ENCODE data around the gene ATP6V0E2. TPM values are rescaled to one million over a fixed set of nuclear protein-coding genes. Genes with fewer than 3 reads are reported as not detected.

The ATP6V0E2 gene
- total and polyA plus RNA-seq, 4 donors, result 8.6 to 34.8 (median 24.5) TPM

- Histone ChIP-seq H3K4me1 (ENCODE audit: control insufficient read depth in 5 of 5, insufficient read depth in 5 of 5, low read length in 5 of 5) (peaks cover 0 to 16% (median 0%) of the 10 kb centered on the region in 5 donors), H3K27me3 (ENCODE audit: control insufficient read depth in 3 of 3, insufficient read depth in 3 of 3, low read length in 2 of 3) (no peaks in the 10 kb centered on the region), H3K27ac (ENCODE audit: low read depth in 1 of 2, low read length in 1 of 2) (no peak overlapping the region), H3K9ac (ENCODE audit: insufficient read depth in 1 of 2, low read length in 2 of 2) (no peak overlapping the region), H3K9me3 (ENCODE audit: control insufficient read depth in 4 of 4, insufficient read depth in 3 of 4, low read length in 3 of 4) (no peaks in the 10 kb centered on the region), H3K4me3 (no peak overlapping the region), H3K36me3 (ENCODE audit: control insufficient read depth in 4 of 4, insufficient read depth in 4 of 4, low read length in 4 of 4) (peaks cover 0 to 5% (median 0%) of the 10 kb centered on the region in 4 donors)
- ATAC-seq (ENCODE audit: insufficient read depth, low FRiP score), result no peak
- no peak for DNase-seq
- WGBS, 2 donors, result 81 to 87% methylated on average over 8 of the region's 8 CpGs
- TF ChIP-seq CTCF (IDR thresholded peaks at IDR 0.05; ENCODE audit: control extremely low read depth, extremely low read depth), result no peak
Observed at GRCh38 chr7:149874644-149875028, 867 bp downstream of the ATP6V0E2 start.

DNA sequence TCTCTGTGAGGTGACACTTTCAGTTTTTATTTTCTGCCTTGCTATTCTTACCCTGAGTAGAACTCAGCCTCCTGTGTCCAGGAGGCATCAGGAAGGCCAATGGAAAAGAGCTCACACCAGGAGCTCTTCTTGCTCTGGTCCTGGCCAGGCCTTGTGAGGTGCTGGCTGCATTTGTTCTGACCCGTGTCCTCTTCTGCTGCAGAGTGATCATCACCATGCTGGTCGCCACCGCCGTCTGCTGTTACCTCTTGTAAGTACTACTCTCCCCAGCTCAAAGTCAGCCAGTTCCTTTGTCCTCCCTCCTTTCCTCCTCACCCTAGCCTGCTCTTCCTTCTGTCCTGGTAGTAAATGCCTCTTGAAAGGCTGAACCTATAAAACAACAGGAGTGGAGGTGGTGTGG, 1.6 kb downstream of the ATP6V0E2 start:
- DNase-seq, result no peak
- no peaks in the 10 kb centered on the region for H3K9me3 ChIP-seq (ENCODE audit: control insufficient read depth in 4 of 4, insufficient read depth in 3 of 4, low read length in 3 of 4)
- H3K36me3 ChIP-seq (ENCODE audit: control insufficient read depth in 4 of 4, insufficient read depth in 4 of 4, low read length in 4 of 4), result peaks cover 0 to 7% (median 0%) of the 10 kb centered on the region in 4 donors
- H3K9ac ChIP-seq (ENCODE audit: insufficient read depth in 1 of 2, low read length in 2 of 2), result no peak overlapping the region
- H3K4me3 ChIP-seq, result no peak overlapping the region
- TF ChIP-seq CTCF (IDR thresholded peaks at IDR 0.05; ENCODE audit: control extremely low read depth, extremely low read depth), result no peak
- no peaks in the 10 kb centered on the region for H3K27me3 ChIP-seq (ENCODE audit: control insufficient read depth in 3 of 3, insufficient read depth in 3 of 3, low read length in 2 of 3)
- no peak for ATAC-seq (ENCODE audit: insufficient read depth, low FRiP score)
- H3K27ac ChIP-seq (ENCODE audit: low read depth in 1 of 2, low read length in 1 of 2), result no peak overlapping the region
- WGBS, 2 donors, result 97 to 99% methylated on average over 4 of the region's 4 CpGs
- peaks cover 0 to 16% (median 0%) of the 10 kb centered on the region in 5 donors for H3K4me1 ChIP-seq (ENCODE audit: control insufficient read depth in 5 of 5, insufficient read depth in 5 of 5, low read length in 5 of 5)

DNA sequence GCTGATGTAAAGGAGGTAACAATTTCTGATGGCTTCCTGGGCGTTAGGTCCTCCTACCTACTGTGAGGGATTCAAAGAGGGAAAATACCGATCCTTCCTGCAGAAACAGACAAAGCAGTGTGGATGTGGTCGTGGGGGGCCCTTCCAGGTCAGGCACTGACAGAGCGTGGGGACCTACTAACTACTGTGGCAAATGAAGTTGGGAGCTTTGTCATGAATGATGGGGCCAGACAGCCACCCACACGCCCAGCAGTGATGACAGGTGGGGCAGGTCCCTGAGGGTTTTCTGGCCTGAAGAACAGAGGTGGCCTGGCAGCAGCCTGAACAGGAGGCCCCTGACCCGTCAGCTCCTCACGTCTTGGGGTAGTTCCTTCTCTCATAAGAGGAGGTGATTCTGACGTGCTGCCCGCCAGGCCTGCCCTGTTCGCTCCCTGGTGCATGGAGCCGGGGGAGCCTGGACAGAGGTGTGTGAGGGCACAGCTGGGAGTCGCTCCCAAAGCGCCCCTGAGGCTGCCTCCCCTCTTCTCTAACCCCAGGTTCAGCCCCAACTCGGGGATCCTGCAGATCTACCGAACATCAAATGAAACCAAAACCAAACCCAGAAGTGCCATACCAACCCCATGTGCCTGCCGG, 4.2 kb downstream of the ATP6V0E2 start:
- TF ChIP-seq CTCF (IDR thresholded peaks at IDR 0.05; ENCODE audit: control extremely low read depth, extremely low read depth), result no peak
- DNase-seq (no peak), ATAC-seq (ENCODE audit: insufficient read depth, low FRiP score) (no peak)
- Histone ChIP-seq H3K9ac (ENCODE audit: insufficient read depth in 1 of 2, low read length in 2 of 2) (no peak overlapping the region), H3K36me3 (ENCODE audit: control insufficient read depth in 4 of 4, insufficient read depth in 4 of 4, low read length in 4 of 4) (peaks cover 0 to 7% (median 0%) of the 10 kb centered on the region in 4 donors), H3K27ac (ENCODE audit: low read depth in 1 of 2, low read length in 1 of 2) (no peak overlapping the region), H3K4me3 (no peak overlapping the region), H3K4me1 (ENCODE audit: control insufficient read depth in 5 of 5, insufficient read depth in 5 of 5, low read length in 5 of 5) (peaks cover 0 to 16% (median 8%) of the 10 kb centered on the region in 5 donors), H3K27me3 (ENCODE audit: control insufficient read depth in 3 of 3, insufficient read depth in 3 of 3, low read length in 2 of 3) (no peaks in the 10 kb centered on the region), H3K9me3 (ENCODE audit: control insufficient read depth in 4 of 4, insufficient read depth in 3 of 4, low read length in 3 of 4) (no peaks in the 10 kb centered on the region)
- 89 to 93% methylated on average over 15 to 16 of the region's 16 CpGs for WGBS, 2 donors

GRCh38 chr7:149878523-149878921, 4.8 kb downstream of the ATP6V0E2 start:
- no peak overlapping the region for H3K9ac ChIP-seq (ENCODE audit: insufficient read depth in 1 of 2, low read length in 2 of 2)
- no peak overlapping the region for H3K27ac ChIP-seq (ENCODE audit: low read depth in 1 of 2, low read length in 1 of 2)
- DNase-seq (no peak), ATAC-seq (ENCODE audit: insufficient read depth, low FRiP score) (no peak)
- no peak for TF ChIP-seq CTCF (IDR thresholded peaks at IDR 0.05; ENCODE audit: control extremely low read depth, extremely low read depth)
- no peak overlapping the region for H3K4me3 ChIP-seq
- no peaks in the 10 kb centered on the region for H3K9me3 ChIP-seq (ENCODE audit: control insufficient read depth in 4 of 4, insufficient read depth in 3 of 4, low read length in 3 of 4)
- 85 to 91% methylated on average over 12 to 13 of the region's 13 CpGs for WGBS, 2 donors
- H3K27me3 ChIP-seq (ENCODE audit: control insufficient read depth in 3 of 3, insufficient read depth in 3 of 3, low read length in 2 of 3), result no peaks in the 10 kb centered on the region
- peaks cover 0 to 7% (median 0%) of the 10 kb centered on the region in 4 donors for H3K36me3 ChIP-seq (ENCODE audit: control insufficient read depth in 4 of 4, insufficient read depth in 4 of 4, low read length in 4 of 4)
- peaks cover 0 to 16% (median 8%) of the 10 kb centered on the region in 5 donors for H3K4me1 ChIP-seq (ENCODE audit: control insufficient read depth in 5 of 5, insufficient read depth in 5 of 5, low read length in 5 of 5)

Measured in lung (tissue), 12 donors.